ENCODE data around the gene ZNF391.
"Not testable (repeated sequence)": the region's sequence is repeated elsewhere in the genome, so short reads cannot be mapped to it uniquely, and the experiment has no call there.

ZNF391 gene

DNA sequence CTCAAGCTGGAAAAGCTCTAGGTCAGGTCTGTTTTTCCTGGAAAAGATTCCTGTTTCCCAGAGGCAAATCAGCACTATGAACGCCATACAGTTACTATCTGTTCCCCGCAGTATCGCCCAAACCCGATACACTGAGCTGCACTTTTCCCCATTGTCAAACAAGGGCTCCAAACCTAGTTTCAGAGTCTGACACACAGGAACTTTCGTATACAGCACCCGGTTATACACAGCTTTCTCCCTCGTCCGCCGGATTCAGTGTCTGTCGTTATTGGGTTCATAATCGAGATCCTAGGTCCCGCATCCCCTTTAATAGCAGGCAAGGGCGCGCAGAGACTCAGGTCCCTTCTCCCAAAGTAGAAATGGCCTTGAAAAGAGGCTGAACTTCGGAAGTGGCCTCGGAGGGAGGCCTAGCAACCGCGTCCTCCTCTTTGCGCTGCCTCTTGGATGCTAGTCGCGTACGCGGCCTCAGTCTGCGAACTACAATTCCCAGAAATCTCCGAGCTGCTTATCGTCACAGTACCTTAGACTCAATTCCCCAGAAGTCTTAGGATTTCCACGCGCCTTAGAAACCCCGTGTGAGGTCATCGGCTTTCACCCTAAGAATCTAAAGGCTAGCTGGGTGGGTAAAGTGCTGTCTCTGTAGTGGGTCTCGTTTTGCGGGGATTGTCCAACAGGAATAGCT, 34.2 kb downstream of the ZNF391 start:
- no peak for DNase-seq (ENCODE audit: low read depth)

DNA sequence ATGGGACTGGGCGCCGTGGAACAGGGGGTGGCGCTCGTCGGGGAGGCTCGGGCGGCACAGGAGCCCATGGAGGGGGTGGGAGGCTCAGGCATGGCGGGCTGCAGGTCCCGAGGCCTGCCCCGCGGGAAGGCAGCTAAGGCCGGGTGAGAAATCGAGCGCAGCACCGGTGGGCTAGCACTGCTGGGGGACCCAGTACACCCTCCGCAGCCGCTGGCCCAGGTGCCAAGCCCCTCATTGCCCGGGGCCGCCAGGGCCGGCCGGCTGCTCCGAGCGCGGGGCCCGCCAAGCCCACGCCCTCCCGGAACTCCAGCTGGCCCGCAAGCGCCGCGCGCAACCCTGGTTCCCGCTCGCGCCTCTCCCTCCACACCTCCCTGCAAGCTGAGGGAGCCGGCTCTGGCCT, 36.3 kb downstream of the ZNF391 start:
- not testable (repeated sequence) for DNase-seq (ENCODE audit: low read depth)

DNA sequence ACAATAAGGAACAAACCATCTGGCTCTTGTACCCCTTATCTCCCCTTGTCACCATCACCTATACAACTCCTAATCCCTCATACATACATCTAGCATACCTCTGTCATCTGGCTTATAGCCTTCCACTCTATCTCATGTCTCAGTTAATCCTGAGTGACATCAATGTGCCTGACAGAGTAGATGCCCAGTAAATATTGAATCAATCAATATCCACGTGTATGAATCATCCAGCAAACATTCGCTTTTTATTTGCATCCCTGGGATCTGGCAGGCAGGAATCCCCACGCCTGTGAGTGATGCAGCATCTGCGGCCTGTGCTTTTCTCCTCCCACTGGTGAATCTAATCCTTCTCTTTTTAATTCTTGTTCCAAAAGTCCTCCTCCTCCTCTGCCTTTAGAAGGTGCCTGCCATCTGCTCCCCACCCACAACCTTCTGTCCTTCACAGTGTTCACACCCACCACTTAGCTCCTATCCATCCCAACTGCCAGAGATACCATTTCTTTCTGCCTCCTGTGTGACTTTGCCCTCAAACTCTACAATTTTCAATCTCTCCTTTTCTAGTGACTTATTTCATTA, 37.6 kb downstream of the ZNF391 start:
- no peak for DNase-seq (ENCODE audit: low read depth)

DNA sequence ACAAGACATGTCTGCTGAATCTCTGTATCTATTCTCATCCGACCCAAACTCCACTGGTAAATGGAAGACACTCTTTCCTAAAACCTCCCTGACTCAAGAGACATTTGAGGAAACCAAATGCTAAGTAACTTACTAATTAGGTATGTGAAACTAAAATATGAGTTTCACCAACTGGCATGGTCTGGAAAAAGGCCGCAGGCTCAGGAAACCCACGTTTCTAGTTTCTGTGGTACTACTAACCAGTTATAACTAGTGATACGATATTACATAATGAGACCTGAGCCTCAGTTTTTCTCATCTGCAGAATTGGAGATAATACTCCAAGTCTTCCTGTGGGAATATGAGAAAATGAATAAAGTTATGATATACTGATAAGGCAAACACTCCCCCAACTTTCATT, 39.9 kb downstream of the ZNF391 start:
- DNase-seq (ENCODE audit: low read depth): no peak

DNA sequence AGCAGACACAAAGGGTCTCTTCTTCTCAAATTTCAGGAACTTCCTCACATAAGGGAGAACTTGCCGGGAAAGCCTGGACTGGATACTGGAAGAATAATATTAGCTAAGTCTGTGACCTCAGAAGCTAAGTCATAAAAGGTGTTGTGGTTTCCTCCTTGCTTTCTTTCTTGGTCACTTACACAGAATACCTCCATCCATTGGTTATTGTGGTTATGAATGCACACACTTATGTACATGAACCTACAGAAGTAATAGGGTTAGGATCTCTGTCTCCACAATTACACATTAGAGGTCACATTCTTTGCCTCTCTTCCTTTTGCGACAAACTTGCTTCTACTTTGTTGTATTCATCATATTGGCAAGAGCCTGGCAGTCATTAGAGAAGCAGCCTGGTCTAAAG, 40.4 kb downstream of the ZNF391 start:
- no peak for DNase-seq (ENCODE audit: low read depth)

- DNase-seq (ENCODE audit: low read depth): no peak
Measured at GRCh38 chr6:27433714-27434113, 45.2 kb downstream of the ZNF391 start.

GRCh38 chr6:27439371-27439770, 50.8 kb downstream of the ZNF391 start:
- no peak for DNase-seq (ENCODE audit: low read depth)

GRCh38 chr6:27441001-27441400, 52.4 kb downstream of the ZNF391 start:
- DNase-seq (ENCODE audit: low read depth): no peak

DNA sequence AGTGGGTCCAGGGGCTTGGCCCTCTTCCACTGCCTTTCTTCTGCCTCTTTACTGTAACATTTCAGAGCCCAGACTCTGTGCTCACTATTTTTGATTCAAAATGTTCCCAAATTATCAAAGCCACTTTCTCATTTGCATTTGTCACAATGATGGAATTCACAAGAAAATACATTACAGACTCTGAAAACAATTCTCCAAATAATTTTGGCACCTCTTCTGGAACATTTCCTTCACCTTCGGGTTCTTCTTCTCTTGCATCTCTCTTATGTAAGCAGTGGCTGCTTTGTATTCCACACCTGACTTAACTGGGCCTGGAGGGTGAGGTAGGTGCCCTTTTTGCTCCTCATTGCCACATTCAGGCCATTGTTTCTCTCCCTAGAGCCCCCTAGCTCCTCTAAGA, 54.4 kb downstream of the ZNF391 start:
- DNase-seq (ENCODE audit: low read depth): no peak

DNA sequence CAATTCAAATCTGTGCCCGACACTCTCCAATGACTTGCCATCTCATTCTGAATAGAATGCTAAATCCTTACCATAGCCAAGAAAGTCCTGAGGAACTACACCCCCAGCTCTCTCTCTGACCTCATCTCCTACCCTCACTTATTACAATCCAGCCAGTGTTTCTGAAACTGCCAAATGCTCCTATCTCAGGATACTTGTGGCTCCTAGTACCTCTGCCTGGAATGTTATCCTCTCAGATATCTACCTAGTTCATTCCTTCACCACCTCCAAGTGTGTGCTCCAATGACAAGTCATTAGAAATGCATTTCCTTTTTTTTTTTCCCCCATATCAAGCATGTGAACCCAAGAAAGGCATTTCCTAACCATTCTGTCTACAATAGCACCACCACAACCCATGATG, 59.9 kb downstream of the ZNF391 start:
- DNase-seq (ENCODE audit: low read depth): no peak

GRCh38 chr6:27451660-27452390, 63.3 kb downstream of the ZNF391 start:
- peak; percentile 4 for DNase-seq (ENCODE audit: low read depth)

GRCh38 chr6:27452496-27452897, 63.9 kb downstream of the ZNF391 start:
- DNase-seq (ENCODE audit: low read depth): peak; percentile 21

Data from amniotic epithelial cell (primary cell).